HG03159 (cell line): ENCODE results near the gene PRLHR.

Experiments
- ATAC-seq: cut with Tn5 transposase; IDR thresholded peaks from one replicate; pipeline ENCODE4 v1.9.1; 2021; ENCODE audit warnings: mild to moderate bottlenecking, moderate library complexity; ENCODE audit not compliant: unreplicated experiment

PRLHR gene

DNA sequence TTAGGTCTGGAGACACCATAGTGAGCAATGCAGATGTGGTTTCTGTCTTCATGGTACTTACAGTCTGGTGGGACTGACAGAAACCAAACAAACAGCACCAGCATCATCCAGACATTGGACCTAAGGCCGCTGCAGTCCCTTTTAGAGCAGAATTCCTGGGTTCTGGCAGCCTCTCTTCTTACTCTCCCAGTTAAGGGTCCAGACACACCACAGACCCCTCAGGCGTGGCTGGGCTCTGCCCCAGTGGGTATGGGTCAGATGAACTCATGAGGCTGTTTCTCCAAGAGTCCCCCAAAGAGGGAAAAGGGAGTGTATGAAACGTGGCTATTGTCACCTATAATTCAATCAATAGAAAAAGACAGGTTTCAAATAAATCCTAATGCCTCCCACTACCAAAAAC is 31.3 kb downstream of the PRLHR start:
- no peak for ATAC-seq

DNA sequence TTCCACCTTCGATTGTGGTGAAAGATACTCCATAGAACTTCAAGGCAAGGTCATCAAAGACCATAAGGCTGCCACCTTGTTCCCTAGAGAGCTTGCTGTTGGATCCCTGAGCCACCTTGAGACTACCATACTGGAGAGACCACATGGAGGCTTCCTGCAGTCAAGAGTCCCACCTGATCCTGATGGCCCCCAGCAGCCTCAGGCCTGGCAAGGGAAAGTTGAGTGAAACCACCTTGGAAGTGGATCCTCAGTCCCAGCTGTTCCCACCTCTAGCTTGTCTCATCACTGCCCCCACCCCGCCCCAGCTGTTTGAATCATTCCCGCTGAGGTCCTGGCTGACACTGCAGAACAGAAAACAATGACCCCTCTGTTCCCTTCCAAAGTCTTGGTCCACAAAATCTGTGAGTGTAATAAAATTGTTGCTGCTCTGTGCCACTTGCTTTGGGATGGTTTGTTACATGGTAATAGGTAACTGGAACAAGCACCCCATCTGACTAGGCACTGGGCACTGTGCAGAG is 32.0 kb downstream of the PRLHR start:
- ATAC-seq, result no peak

DNA sequence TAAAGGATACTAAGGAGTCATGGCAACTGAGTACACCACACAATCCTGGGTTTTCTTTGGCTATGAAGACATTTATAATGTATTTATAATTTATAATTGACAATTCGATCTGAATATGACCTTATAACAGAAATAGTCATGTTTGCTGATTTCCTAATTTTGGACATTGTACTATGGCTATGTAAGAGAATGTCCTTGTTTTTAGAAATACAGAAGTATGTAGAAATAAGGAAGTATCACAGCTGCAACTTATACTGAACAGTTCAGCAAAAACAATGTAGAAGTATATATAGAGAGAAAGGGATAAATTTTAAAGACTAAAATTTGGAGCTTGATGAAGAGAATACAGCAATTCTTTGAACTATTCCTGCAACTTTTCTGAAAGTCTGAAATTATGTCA is 32.6 kb downstream of the PRLHR start:
- ATAC-seq, result no peak

DNA sequence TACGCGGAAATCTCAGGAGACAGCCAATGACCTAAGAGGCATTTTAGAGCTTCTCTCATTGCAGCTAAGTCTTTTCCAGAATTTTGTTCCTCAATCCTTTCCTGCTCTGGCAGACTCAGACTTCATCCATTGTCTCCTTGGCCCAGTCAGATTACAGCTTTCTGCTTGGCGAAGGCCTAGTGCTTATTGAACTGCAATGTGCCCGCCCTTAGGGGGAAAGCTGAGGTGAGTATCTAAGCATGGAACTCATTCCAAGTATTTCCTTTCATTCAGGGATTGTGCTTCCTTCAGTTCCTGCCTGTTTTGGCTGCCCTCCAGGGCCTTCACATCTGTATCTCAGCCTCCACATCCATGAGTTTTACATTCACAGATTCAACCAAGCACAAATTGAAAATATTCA is 37.5 kb downstream of the PRLHR start:
- ATAC-seq, result no peak

DNA sequence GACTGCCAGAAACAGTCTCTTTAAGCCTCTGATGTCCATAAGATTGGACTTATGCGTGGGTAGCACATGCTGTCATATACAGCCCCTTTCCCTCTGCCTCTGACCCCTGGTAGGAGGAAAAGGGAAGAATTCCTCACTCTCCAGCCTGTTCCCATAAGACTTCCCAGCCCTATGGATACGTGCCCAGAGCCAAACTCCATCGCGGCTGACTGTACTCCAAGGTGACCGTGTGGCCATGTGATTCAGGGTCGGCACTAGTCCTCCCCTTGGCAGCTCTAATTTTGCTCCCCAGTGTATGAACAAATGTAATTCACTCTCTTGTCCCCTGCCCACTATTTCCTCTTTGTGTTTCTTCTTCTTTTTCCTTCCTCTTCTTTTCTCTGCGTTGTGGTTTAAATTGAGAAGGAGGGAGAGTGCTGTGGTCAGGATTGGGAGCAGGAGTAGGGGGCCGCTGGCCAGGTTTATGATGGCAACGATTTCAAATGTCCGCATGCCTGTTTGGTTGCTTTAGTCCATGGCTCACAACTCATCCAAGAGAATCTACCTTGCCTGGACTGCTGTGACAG is 43.8 kb downstream of the PRLHR start:
- ATAC-seq, result no peak

DNA sequence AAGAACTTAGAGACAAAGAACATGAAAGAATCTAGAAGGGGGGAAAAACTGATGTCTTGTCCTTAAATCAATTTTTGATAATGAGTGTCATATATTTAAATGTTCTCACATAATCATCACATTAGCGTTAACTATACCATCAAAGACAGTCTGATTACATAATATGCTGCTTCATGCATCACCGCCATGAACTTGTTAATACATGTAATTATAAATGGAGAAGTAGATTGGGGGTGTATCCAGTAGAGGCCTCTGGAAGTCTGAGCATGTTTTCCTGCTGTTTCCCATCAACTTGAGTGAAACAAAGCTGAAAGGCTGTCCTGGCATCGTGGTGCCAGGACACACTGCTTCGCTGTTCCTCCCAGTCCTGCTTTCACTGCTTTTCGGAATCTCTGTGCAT is 48.2 kb downstream of the PRLHR start:
- ATAC-seq, result no peak

DNA sequence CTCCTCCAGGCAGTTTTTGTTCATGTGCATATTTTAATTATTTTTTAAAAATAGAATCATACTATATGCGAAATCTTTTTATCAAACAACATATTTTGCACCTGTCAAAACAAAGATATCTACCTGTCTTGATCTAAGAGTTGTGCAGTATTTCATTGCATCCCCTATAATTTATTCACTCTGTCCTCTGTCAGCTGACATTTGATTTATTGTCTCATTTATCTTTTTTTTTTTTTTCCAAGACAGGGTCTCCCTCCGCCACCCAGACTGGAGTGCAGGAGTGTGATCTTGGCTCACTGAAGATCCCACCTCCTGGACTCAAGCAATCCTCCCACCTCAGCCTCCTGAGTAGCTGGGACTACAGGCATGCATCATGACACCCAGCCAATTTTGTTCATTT is 49.0 kb downstream of the PRLHR start:
- ATAC-seq, result no peak

DNA sequence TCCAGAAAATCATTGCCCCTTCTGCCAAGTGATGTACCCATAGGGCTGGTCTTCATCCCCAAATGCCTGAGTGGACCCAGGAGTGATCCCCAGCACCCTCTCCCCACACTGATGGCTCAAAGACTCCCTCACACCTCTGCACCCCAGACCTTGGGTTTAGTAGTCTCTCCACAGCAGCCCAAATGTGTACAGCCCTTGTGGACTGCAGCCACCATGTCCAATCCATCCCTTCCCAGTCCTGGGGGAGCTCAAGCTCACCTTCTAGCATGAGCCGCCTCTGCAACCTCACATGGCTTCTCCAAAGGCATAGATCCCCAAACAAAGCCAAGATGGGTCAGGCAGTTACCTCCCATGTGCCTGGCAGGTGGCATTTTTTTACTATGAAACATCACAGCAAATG is 50.1 kb downstream of the PRLHR start:
- ATAC-seq, result no peak

DNA sequence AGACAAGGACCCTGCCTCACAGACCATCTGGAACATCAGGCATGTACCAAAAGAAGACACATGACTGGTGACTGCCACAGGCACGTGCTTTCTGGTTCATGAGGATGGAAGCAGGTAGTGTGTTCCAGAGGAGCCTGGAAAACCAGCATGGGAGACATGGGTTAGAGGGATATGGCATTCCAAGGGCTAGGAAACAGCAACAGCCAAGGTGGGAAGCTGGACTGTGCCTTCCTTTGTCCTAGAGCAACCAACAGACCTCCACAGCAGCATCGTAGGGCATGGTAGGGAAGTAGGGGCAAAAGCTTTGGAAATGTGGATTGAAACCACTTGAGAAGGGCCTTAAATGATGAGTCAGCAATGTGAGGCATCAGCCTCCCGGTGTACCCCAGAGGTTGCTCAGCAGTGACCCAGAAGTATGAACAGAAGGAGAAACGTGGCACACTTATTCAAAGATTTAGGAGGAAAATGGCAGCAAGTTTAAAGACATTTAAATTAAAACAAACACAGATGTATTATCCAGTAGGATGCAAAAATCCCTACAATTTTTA is 51.0 kb downstream of the PRLHR start:
- ATAC-seq, result peak; percentile 15

DNA sequence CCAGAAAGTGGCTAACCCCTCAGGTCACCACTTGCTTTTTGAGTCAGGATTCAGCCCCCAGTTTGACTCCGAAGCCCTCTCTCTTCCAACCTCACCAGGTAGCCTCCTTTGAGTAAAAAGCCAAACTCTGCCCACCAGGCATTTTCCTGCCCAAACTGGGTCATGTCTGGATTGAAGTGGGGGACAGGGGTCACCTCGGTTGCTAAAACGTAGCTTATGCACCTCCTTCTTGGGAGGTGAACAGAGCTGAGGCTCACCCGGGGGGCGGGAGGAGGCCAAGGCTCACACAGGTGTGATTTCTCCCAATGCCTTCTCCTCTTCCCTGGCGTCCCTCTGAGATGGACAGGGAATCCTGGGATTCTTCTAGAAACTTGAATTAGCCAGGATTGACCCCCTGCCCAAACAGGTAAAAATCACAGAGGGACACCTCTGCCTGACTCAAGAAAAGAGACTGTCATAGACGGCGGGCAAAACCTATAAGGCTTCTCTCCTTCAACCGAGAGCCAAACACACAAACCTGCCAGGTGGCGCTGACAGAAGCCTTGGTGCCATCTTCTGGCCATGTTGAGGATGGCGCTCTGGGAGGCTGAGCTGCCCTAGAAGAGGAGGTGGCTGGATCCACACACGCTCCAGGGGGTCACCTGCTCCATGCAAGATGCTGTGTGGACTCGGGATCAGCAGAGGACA is 51.6 kb downstream of the PRLHR start:
- peak; percentile 85 for ATAC-seq

DNA sequence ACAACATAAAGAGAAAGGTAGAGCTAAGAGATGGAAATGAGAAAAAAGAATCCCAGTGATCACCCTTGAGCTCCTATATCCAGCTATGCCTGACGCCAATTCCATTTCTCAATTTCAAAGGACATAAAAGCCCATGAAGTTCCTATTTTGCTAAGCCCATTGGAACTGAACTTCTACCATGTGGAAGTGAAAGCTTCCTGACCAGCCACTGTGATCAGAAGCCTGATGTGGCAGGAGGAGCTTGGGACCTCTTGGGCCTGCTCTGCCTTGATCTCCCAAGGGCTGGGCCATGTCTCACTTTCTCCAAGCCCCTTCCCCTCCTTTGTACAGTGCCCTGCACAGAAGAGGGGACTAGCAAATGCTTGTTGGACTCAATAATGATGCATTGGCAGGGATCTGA is 52.7 kb downstream of the PRLHR start:
- no peak for ATAC-seq

DNA sequence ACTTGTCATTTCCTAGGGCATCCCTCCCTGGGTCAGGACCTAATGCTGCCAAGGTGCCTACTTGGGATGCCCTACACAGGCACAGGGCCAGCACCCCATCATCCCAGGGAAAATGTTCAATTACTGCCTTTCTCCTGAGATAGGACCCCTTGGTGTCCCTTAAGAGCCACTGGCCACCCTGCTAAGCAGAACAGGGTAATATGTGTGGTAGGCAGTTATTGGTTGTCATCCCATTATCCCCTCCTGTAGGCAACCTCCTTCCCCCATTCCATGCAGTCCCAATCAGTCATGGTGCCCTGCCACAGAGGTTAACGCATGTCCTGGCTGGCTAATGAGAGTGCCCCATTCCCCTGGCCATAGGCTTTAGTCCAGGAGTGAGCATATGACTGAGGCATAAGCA is 53.2 kb downstream of the PRLHR start:
- no peak for ATAC-seq

DNA sequence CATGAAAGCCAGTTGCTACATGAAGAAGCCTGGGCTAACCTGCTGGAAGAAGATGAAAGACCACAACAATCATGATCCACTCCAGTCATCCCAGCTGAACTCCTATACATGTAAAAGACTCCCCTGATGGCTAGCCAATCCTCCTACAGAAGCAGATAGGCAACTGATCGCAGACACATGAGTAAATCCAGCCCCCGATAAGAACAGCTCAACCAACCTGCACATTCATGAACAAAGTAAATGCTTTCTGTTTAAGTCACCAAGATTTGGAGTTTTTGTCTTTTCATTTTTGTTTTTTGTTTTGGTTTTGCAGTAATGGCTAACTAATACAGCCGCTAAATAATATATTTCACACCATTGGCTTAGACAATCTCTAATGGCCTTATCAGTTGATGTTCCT is 53.7 kb downstream of the PRLHR start:
- ATAC-seq, result no peak
